ENCODE measurements around the gene AHNAK2.

DNA sequence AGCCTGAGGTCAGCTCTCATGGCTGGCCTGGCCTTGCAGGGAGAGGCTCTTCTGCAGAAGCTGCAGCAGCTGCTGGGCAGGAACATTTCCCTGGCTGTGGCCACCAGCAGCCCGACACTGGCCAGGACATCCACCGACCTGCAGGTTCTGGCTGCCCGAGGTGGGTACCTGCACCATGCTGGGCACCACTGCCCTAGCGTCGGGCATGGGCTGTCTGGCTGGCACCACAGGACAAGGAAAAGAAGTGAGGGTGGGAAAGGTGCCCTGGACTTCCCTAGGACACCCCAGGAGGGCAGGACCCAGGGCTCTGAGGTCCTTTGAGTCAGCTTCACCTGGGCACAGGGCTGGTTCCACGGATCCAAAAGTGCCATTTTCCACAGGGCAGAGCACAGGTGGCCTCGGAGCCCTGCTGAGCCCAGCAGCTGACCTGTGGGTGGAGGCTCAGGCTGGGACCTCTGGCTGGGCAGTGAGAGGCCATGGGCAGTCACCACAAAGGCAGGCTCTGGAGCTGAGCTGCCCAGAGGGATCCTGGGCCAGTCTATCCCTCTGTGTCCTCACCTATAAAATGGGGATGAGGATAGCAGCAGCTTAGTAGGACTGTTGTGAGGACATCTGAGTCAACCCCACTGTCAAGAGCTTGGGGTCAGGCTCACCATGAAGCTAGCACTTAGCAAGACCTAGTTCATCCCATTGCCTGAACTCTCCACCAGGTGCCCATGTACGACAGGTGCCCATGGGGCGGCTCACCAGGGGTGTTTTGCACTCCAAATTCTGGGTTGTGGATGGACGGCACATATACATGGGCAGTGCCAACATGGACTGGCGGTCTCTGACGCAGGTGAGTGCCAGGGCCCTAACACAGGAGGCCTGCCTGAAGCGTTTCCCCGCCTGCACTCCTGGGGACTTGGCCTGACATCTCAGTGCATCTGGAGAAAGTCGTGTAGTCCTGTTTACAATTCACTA, 48.6 kb downstream of the AHNAK2 start:
- TF ChIP-seq EZH2 (IDR thresholded peaks at IDR 0.05) (no peak), POLR2AphosphoS5 (IDR thresholded peaks at IDR 0.05; ENCODE audit: borderline replicate concordance, low read depth, low read length) (no peak)

Measured in SK-N-MC (cell line).